ENCODE data around the gene DDN. TPM values are rescaled to one million over a fixed set of nuclear protein-coding genes. Genes with fewer than 3 reads are reported as not detected.

The DDN gene
- total and polyA plus RNA-seq, 8 donors: 0.03 to 0.12 (median 0.06) TPM; not detected in 3

DNA sequence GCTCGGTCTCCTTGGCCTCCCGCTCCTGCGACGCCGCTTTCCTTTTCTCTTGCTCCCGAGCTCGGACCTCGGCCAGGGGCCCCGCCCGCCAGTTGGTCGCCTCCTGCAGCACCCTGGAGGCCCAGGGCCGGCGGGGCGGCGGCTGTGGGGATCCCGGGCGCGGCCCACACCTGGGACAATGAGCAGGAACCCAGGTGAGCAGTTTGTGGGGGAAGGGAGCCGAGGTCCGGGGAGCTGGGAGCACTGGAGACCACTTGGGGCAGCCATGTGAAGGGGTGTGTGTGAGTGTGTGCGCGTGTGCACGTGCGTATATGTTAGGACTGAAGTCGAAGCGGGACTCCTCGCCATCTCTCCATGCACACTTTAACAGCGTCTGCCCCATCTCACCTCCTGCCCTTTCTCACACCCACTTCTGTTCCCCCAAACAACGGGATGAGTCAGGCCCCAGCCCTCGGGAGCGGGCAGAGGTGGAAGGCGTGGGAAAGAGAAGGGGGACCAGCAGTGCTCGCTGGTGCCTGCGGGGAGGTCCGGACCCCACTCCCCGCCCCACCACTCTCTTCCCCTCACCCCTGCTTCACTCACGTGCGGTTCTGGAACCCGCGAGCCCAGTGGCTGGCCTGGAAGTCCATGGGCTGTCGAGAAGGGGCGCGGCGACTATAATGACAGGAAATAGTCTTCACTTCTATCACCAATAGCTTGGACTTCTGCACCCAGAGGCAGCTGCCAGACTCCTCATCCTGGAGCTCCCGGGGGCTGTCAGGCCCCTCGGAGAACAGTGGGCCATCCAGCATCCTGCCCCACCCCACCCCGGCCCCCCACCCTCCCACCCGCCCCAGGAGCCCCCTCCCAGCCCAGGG lies 450 bp downstream of the DDN start:
- Histone ChIP-seq H3K9me3 (no peaks in the 10 kb centered on the region), H3K36me3 (peaks cover 0 to 14% (median 4%) of the 10 kb centered on the region in 3 donors), H3K4me1 (peaks cover 8 to 12% (median 9%) of the 10 kb centered on the region in 3 donors), H3K4me3 (peak overlapping the region; percentile 6 to 54 (median 30)), H3K27me3 (no peaks in the 10 kb centered on the region), H3K27ac (no peak overlapping the region)
- peak in 2 of 6 donors; percentile 42 to 72 for DNase-seq
- FAIRE-seq: no peak
- ATAC-seq: peak; percentile 3 to 6 (median 4)
- intact Hi-C loops (cut with DNase I): no loop called here
- 2% methylated on average over 40 to 48 of the region's 48 CpGs for WGBS, 2 donors
- TF ChIP-seq, protein P1, sequence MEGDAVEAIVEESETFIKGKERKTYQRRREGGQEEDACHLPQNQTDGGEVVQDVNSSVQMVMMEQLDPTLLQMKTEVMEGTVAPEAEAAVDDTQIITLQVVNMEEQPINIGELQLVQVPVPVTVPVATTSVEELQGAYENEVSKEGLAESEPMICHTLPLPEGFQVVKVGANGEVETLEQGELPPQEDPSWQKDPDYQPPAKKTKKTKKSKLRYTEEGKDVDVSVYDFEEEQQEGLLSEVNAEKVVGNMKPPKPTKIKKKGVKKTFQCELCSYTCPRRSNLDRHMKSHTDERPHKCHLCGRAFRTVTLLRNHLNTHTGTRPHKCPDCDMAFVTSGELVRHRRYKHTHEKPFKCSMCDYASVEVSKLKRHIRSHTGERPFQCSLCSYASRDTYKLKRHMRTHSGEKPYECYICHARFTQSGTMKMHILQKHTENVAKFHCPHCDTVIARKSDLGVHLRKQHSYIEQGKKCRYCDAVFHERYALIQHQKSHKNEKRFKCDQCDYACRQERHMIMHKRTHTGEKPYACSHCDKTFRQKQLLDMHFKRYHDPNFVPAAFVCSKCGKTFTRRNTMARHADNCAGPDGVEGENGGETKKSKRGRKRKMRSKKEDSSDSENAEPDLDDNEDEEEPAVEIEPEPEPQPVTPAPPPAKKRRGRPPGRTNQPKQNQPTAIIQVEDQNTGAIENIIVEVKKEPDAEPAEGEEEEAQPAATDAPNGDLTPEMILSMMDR (IDR thresholded peaks at IDR 0.05): no peak

GRCh38 chr12:48997719-48998496 lies 1.3 kb downstream of the DDN start:
- FAIRE-seq: no peak
- Histone ChIP-seq H3K9me3 (no peaks in the 10 kb centered on the region), H3K4me3 (peak overlapping the region; percentile 6 to 54 (median 30)), H3K36me3 (peaks cover 0 to 5% (median 4%) of the 10 kb centered on the region in 3 donors), H3K4me1 (peaks cover 8 to 12% (median 9%) of the 10 kb centered on the region in 3 donors), H3K27me3 (no peaks in the 10 kb centered on the region), H3K27ac (no peak overlapping the region)
- ATAC-seq: peak in 3 of 4 donors; percentile 5 to 31 (median 24)
- 11 to 12% methylated on average over 48 to 57 of the region's 57 CpGs for WGBS, 2 donors
- intact Hi-C loops (cut with DNase I): no loop called here
- TF ChIP-seq, protein P1 (IDR thresholded peaks at IDR 0.05): no peak
- DNase-seq: peak in 3 of 6 donors; percentile 54 to 76 (median 70)

DNA sequence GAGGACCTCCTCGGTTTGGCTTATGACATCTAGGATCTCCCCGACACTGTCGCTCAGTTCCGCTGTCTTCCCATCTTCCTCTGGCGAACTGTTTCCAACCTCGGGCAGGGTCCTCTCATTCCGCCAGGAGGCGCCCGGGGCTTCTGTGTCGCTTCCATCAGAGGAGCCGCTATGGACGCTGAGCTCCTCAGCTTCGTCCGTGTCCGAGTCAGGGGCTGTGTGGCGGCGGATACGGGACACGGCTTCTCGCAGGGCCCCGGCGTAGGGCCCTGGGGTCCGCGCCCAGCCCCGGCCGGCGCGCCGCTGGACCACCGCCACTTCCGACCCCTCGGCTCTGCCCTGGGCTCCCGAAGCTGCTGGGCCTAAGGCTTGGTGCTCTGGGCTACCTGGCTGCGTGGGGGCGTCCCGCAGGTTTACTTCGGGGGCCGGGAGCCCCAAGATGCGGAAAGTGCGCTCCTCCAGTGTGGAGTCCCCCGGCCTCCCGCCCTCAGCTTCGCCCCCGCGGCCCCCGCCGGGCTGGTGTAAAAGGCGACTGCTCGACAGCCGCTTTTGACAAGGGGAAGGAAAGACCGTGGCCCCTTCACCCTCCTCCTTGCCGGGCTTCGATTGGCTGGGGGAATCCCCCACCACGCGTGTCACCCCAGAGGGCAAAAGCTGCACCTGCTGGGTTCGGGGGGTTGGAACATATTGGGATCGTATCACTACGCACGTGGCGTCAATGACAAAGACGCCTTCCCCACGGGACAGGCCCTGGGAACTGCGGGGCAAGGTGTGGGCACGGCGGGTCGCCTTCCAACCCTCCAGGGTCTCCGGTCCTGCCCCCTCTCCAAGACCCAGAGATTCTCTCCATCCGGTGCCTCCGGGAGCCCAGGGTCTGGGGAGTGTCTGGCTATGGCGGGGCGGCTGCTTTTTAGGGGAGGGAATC lies 2.1 kb downstream of the DDN start:
- ATAC-seq: peak; percentile 59 to 74 (median 68)
- intact Hi-C loops (cut with DNase I): no loop called here

More for the DNA sequence above, 2.1 kb downstream of the DDN start:
- 27 to 28% methylated on average over 63 to 71 of the region's 71 CpGs for WGBS, 2 donors
- Histone ChIP-seq H3K27ac (no peak overlapping the region), H3K9me3 (no peaks in the 10 kb centered on the region), H3K27me3 (no peaks in the 10 kb centered on the region), H3K36me3 (peaks cover 0 to 4% (median 0%) of the 10 kb centered on the region in 3 donors), H3K4me3 (peak overlapping the region in 3 of 4 donors; percentile 20 to 40 (median 27)), H3K4me1 (peaks cover 8 to 12% (median 9%) of the 10 kb centered on the region in 3 donors)
- DNase-seq: peak; percentile 49 to 87 (median 68)
- TF ChIP-seq, protein P1 (IDR thresholded peaks at IDR 0.05): peak; percentile 26 to 58 (median 47)
- FAIRE-seq: no peak

All from pancreas (tissue), 10 donors.